Measurements from ENCODE around the gene USP24.

GRCh38 chr1:55057956-55058298, 157.2 kb downstream of the USP24 start:
- TF ChIP-seq EZH2 (IDR thresholded peaks at IDR 0.05): no peak
- TF ChIP-seq POLR2AphosphoS5 (IDR thresholded peaks at IDR 0.05; ENCODE audit: borderline replicate concordance, low read depth, low read length): no peak
- TF ChIP-seq FOXP2 (optimal IDR thresholded peaks at IDR 0.05; ENCODE audit: control extremely low read depth, extremely low read length, insufficient read depth): no peak

Measured in SK-N-MC (cell line).